K562 (cell line): ENCODE results near the gene TCHP. TPM values are rescaled to one million over a fixed set of nuclear protein-coding genes. Genes with fewer than 3 reads are reported as not detected.
"Not testable (repeated sequence)": the region's sequence is repeated elsewhere in the genome, so short reads cannot be mapped to it uniquely, and the experiment has no call there.

Experiments used
- ATAC-seq: fragments of 200-7000 bp; cut with Tn5 transposase; 3 replicates; pipeline ENCODE4 v1.9.1; 2020; ENCODE audit warnings: moderate library complexity
- BruUV-seq: library from RNA; stranded (reverse); fragments of 400-500 nt; replicated peaks from 2 replicates; lab custom pipeline; 2021; lab: Mats Ljungman, UMichigan
- CTCF ChIA-PET: fragments of 300-600 bp; formaldehyde crosslinking; extraction: SDS; loops from one replicate; lab custom pipeline; 2021; ENCODE audit warnings: low intra/inter-chr PET ratio; lab: Yijun Ruan, JAX
- POLR2A ChIA-PET: fragments of 300-600, 350-650 bp; sonication (Branson Sonifier 250); formaldehyde crosslinking; extraction: SDS; loops from one replicate; lab custom pipeline; 2021; ENCODE audit warnings: antibody characterized with exemption, inconsistent platforms; lab: Yijun Ruan, JAX
- DNase-seq, 4 experiments: peaks; one replicate each; pipeline versions ENCODE4 v3.0.0 to v3.0.0-alpha.2; 2011 to 2018; ENCODE audit warnings: low spot score in 3 of 4, mixed read lengths in 3 of 4; ENCODE audit errors: extremely low read depth in 1 of 4
- FAIRE-seq: peaks from 2 replicates; lab custom pipeline; 2011; peaks lifted over from hg19 to GRCh38; lab: Jason Lieb, UNC
- H2AFZ ChIP-seq: 2 replicates; pipeline ENCODE4 v1.6.0; 2011; ENCODE audit warnings: low read depth, low read length, control low read depth, inconsistent platforms
- H3K27ac ChIP-seq: fragments of 200-600 bp; 3 replicates; pipeline ENCODE4 v1.8.0; 2011; ENCODE audit warnings: low read depth, mild to moderate bottlenecking, control low read depth, inconsistent platforms, low read length, moderate library complexity, mixed read lengths; ENCODE audit errors: extremely low read depth
- H3K27me3 ChIP-seq, 2 experiments: fragments of 300-600 bp in 1 of 2; 2 replicates in 1 of 2; 3 replicates in 1 of 2; pipeline versions ENCODE4 v1.6.0 to v1.8.0; 2011; ENCODE audit warnings: inconsistent platforms in 2 of 2, low read length in 2 of 2, mild to moderate bottlenecking in 1 of 2, mixed read lengths in 1 of 2, moderate library complexity in 1 of 2; ENCODE audit not compliant: control insufficient read depth in 2 of 2, insufficient read depth in 2 of 2
- H3K36me3 ChIP-seq: fragments of 300-600 bp; 3 replicates; pipeline ENCODE4 v1.8.0; 2011; ENCODE audit warnings: mild to moderate bottlenecking, low read length, inconsistent platforms; ENCODE audit not compliant: control insufficient read depth, insufficient read depth
- H3K4me1 ChIP-seq, 2 experiments: fragments of 200-600 bp in 1 of 2; replicated peaks in 1 of 2; 2 replicates in 1 of 2; 3 replicates in 1 of 2; pipeline versions ENCODE4 v1.5.1 to v1.8.0; 2011; ENCODE audit warnings: inconsistent platforms in 2 of 2, low read length in 2 of 2, mild to moderate bottlenecking in 1 of 2, mixed read lengths in 1 of 2, moderate library complexity in 1 of 2; ENCODE audit not compliant: control insufficient read depth in 2 of 2, insufficient read depth in 2 of 2
- H3K4me2 ChIP-seq: 2 replicates; pipeline ENCODE4 v1.6.1; 2011; ENCODE audit warnings: low read length, control low read depth, inconsistent platforms, mixed read lengths; ENCODE audit not compliant: insufficient read depth
- H3K4me3 ChIP-seq: fragments of 200-600 bp; sonication (generic), shearing (Covaris generic); 2 replicates; pipeline ENCODE4 v1.5.1; 2016; ENCODE audit warnings: control low read depth, inconsistent platforms
- H3K79me2 ChIP-seq: fragments of 200-600 bp; 3 replicates; pipeline ENCODE4 v1.8.0; 2011; ENCODE audit warnings: low read length, inconsistent platforms; ENCODE audit not compliant: control insufficient read depth, insufficient read depth
- H3K9ac ChIP-seq, 2 experiments: 2 replicates each; pipeline versions ENCODE4 v1.6.0 to v1.6.1; 2011; ENCODE audit warnings: low read depth in 2 of 2, low read length in 2 of 2, control low read depth in 1 of 2, inconsistent platforms in 1 of 2, mild to moderate bottlenecking in 1 of 2, mixed read lengths in 1 of 2; ENCODE audit not compliant: insufficient read depth in 1 of 2
- H3K9me1 ChIP-seq: one replicate; pipeline ENCODE4 v1.6.0; 2011; ENCODE audit warnings: inconsistent platforms, mild to moderate bottlenecking, low read length, moderate library complexity; ENCODE audit not compliant: control insufficient read depth, insufficient read depth
- H3K9me3 ChIP-seq: replicated peaks from 2 replicates; pipeline ENCODE4 v1.5.1; 2011; ENCODE audit warnings: low read depth, low read length, inconsistent platforms; ENCODE audit not compliant: control insufficient read depth, insufficient read depth
- H4K20me1 ChIP-seq: replicated peaks from 2 replicates; pipeline ENCODE4 v1.6.1; 2011; ENCODE audit warnings: low read length, inconsistent platforms, mixed read lengths; ENCODE audit not compliant: control insufficient read depth, insufficient read depth
- CBFA2T3 ChIP-seq: fragments of 450-650 bp; IDR thresholded peaks from 2 replicates; pipeline ENCODE4 v1.6.1; 2017
- E2F4 ChIP-seq: sonication (generic); formaldehyde crosslinking; IDR thresholded peaks from 2 replicates; pipeline ENCODE4 v1.8.0; 2022; ENCODE audit warnings: mild to moderate bottlenecking, low read depth, missing genetic modification reagents
- MLLT1 ChIP-seq, 2 experiments: fragments of 450-650 bp; IDR thresholded peaks; 2 replicates each; pipeline ENCODE4 v1.6.1; 2016
- RBM25 ChIP-seq: fragments of 200-400 bp; formaldehyde crosslinking; IDR thresholded peaks from 2 replicates; pipeline ENCODE4 v1.6.1; 2018; ENCODE audit warnings: low read length, low read depth, moderate library complexity; ENCODE audit not compliant: severe bottlenecking
- THRAP3 ChIP-seq: fragments of 450-650 bp; IDR thresholded peaks from 2 replicates; pipeline ENCODE4 v1.6.1; 2016; ENCODE audit warnings: mild to moderate bottlenecking, inconsistent platforms, borderline replicate concordance
- ZNF316 ChIP-seq: fragments of 450-650 bp; IDR thresholded peaks from 2 replicates; pipeline ENCODE4 v1.6.1; 2016
- WGBS: fragments of 100-300 bp; shearing (Covaris generic); methylation state at CpG from one replicate; pipeline ENCODE4 v1.1.6; 2016; ENCODE audit warnings: low coverage, mixed read lengths; ENCODE audit not compliant: insufficient coverage; ENCODE audit errors: missing lambda C conversion rate; 5-methylcytosine and 5-hydroxymethylcytosine counted together
- in situ Hi-C: fragments of 300-500 bp; cut with MboI; formaldehyde crosslinking; loops from 4 replicates; pipeline ENCODE4 v1.15.0; 2018; ENCODE audit warnings: inconsistent platforms, mixed read lengths
- intact Hi-C: fragments of 100-400 bp; cut with micrococcal nuclease; formaldehyde crosslinking; loops from 2 replicates; pipeline ENCODE4 v1.14.2; 2022
- polyA plus RNA-seq, 8 experiments: library from polyadenylated mRNA; depleted of rRNA in 4 of 8; stranded (reverse) in 5 of 8; unstranded in 3 of 8; fragments of >200 nt; fragmentation: Nextera tagmentation in 2 of 8; fragmentation: Illumina TruSeq in 1 of 8; extraction: Ambion mirVana in 2 of 8; extraction: Trizol in 1 of 8; gene quantifications; 2 replicates each; pipeline versions ENCODE4 v1.2.1 to v1.2.3, GENCODE V29; 2011 to 2014; ENCODE audit warnings: inconsistent platforms in 1 of 8, missing spikeins in 1 of 8
- total RNA-seq, 7 experiments: library from RNA; depleted of rRNA in 6 of 7; stranded (reverse); fragments of >200 nt in 6 of 7; fragmentation: Illumina TruSeq in 2 of 7; extraction: Trizol in 2 of 7; gene quantifications; 2 replicates each; pipeline versions ENCODE4 v1.2.1 to v1.2.3, GENCODE V29; 2011 to 2021; ENCODE audit warnings: low replicate concordance in 1 of 7

The TCHP gene
- total and polyA plus RNA-seq, 9 of the 15 experiments (the other 6 are each of a cell fraction or from before 2014, with no cell fraction given) = 3.4 to 30.4 (median 19.7) TPM

DNA sequence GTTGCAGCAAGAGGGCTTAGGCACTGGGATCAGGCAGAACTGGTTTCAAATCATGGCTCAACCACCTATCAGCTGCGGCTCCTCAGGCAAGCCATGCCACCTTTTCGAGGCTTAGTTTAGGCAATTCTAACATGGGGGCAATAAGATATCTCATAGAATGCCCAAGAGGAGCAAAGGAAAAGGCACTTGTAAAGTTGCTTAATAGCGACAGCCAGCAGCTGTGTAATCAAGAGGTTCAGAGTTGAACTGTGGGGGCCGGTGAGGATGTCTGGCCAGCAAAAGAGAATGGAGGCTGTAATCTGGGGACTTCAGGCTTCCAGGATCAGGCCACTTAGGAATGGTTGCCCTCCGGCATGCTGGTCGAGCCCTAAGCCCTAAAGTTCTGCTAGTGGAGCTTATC, 3.0 kb upstream of the TCHP start:
- peaks cover 4 to 10% of the 10 kb centered on the region in 2 experiments; a peak in 3 of 5 replicates for H3K4me1 ChIP-seq
- in situ Hi-C loops = no loop called here
- no peaks in the 10 kb centered on the region for H3K9me1 ChIP-seq
- no peak overlapping the region for H3K4me3 ChIP-seq
- DNase-seq = no peak
- intact Hi-C loops = no loop called here
- H3K9ac ChIP-seq = no peak overlapping the region
- H3K27ac ChIP-seq = no peak overlapping the region
- ChIA-PET CTCF (no interaction called here), POLR2A (interaction anchor here (0.6 kb wide), 1 partner anchor 17 kb away, joined by 4 read pairs; no protein-coding TSS in a partner anchor)
- H3K9me3 ChIP-seq = no peaks in the 10 kb centered on the region
- WGBS = 25% methylated on average over 5 of the region's 6 CpGs
- peaks cover 2 to 15% of the 10 kb centered on the region in 2 experiments; a peak in 3 of 5 replicates for H3K27me3 ChIP-seq
- H3K79me2 ChIP-seq = peaks cover 20% of the 10 kb centered on the region
- TF ChIP-seq E2F4 (CRISPR knock-in tag) (no peak), CBFA2T3 (0 out of 2 replicates have a peak, but pooled peaks have one; percentile 13), RBM25 (peak; percentile 28)
- TF ChIP-seq, all 486 proteins: peak for 2
- BruUV-seq = no TSS peak
- FAIRE-seq = no peak
- Histone ChIP-seq H3K36me3 (no peaks in the 10 kb centered on the region), H2AFZ (no peak overlapping the region), H4K20me1 (no peaks in the 10 kb centered on the region), H3K4me2 (no peak overlapping the region)
- ATAC-seq = no peak

- peaks cover 22% of the 10 kb centered on the region for H3K79me2 ChIP-seq
- WGBS = 95% methylated on average over 15 of the region's 15 CpGs
- H3K4me3 ChIP-seq, H3K4me1 ChIP-seq, intact Hi-C loops, ATAC-seq, H3K9me1 ChIP-seq, BruUV-seq, H3K27ac ChIP-seq, H3K9me3 ChIP-seq, H3K27me3 ChIP-seq, H4K20me1 ChIP-seq, in situ Hi-C loops, DNase-seq, CTCF ChIA-PET: not testable (repeated sequence)
- POLR2A ChIA-PET = interaction anchor here (0.7 to 1.8 kb wide), 3 partner anchors 8 to 50 kb away, joined by 3 to 9 read pairs (median 5); no protein-coding TSS in a partner anchor
- peaks cover 18% of the 10 kb centered on the region; the same call in 2 of the 3 replicates for H3K36me3 ChIP-seq
- TF ChIP-seq ZNF316 (0 out of 2 replicates have a peak, but pooled peaks have one; percentile 1), MLLT1 (IDR thresholded peaks at IDR 0.05) (peak in 1 of 2 experiments; percentile 88; a peak in 2 of 4 replicates), THRAP3 (0 out of 2 replicates have a peak, but pooled peaks have one; percentile 42)
- peak overlapping the region; percentile 83 to 98; a peak in 3 of 4 replicates for H3K9ac ChIP-seq
- peak; percentile 15 for FAIRE-seq
- peak overlapping the region; percentile 100 for H2AFZ ChIP-seq
- peak overlapping the region; percentile 92 for H3K4me2 ChIP-seq
Observed at GRCh38 chr12:109899345-109899744, 729 bp upstream of the TCHP start.
